ENCODE results near the gene AUP1. TPM values are rescaled to one million over a fixed set of nuclear protein-coding genes. Genes with fewer than 3 reads are reported as not detected.

AUP1 gene
- total and polyA plus RNA-seq, 9 of the 15 experiments (the other 6 are each of a cell fraction or from before 2014, with no cell fraction given) = 70.7 to 245 (median 165) TPM

DNA sequence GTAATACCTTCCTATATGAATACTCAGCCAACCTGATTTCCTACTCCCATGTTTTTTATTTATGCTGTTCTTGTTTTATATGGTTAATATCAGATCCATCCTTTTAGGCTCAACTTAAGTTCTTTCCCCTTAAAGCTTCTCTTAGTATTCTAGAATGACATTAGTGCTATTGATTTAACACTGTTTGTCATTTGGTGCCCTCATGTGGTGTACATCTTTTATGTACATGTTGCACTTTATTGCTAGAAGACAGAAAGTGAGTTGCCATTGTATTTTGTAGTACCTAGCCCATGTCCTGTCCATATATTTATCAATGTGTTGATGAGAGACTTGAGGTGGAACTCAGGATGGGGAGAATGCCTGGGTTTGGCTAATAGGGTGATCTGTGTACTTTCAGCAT is 2.7 kb upstream of the AUP1 start:
- peaks cover 46% of the 10 kb centered on the region for H3K79me2 ChIP-seq (ENCODE audit: control insufficient read depth, insufficient read depth, low read length)
- no peak overlapping the region for H3K27ac ChIP-seq (ENCODE audit: extremely low read depth, low read depth, low read length)
- peaks cover 49% of the 10 kb centered on the region for H3K36me3 ChIP-seq (ENCODE audit: control insufficient read depth, insufficient read depth, low read length)
- intact Hi-C loops (cut with micrococcal nuclease) (loop anchor here (1.0 to 5.0 kb wide), 4 partner anchors 49 to 280 kb away; partner anchors contain the start of gene TTC31), in situ Hi-C loops (cut with MboI) (no loop called here)
- peaks cover 3% of the 10 kb centered on the region for H3K9me1 ChIP-seq (ENCODE audit: control insufficient read depth, insufficient read depth, low read length)
- no peak overlapping the region for H3K4me3 ChIP-seq
- no peak overlapping the region for H2AFZ ChIP-seq (ENCODE audit: low read depth, low read length)
- no peak for FAIRE-seq
- no peak overlapping the region for H3K9ac ChIP-seq (ENCODE audit: insufficient read depth in 1 of 2, low read depth in 2 of 2, low read length in 2 of 2)
- H3K27me3 ChIP-seq (ENCODE audit: control insufficient read depth in 2 of 2, insufficient read depth in 2 of 2, low read length in 2 of 2) = no peaks in the 10 kb centered on the region
- ChIA-PET POLR2A (interaction anchor here (0.9 to 3.9 kb wide), 8 partner anchors 7 to 333 kb away, joined by 3 to 25 read pairs (median 8); partner anchors contain the start of genes CCDC142, TTC31 and WBP1), CTCF (ENCODE audit: low intra/inter-chr PET ratio) (interaction anchor here (0.7 to 2.0 kb wide), 6 partner anchors 49 to 1044 kb away, joined by 3 to 12 read pairs (median 4); partner anchors contain the start of genes CCDC142 and TTC31)
- BruUV-seq (replicated peaks) = no TSS peak
- H3K9me3 ChIP-seq (replicated peaks; ENCODE audit: control insufficient read depth, insufficient read depth, low read depth, low read length) = no peaks in the 10 kb centered on the region
- H3K4me1 ChIP-seq (replicated peaks in 1 of 2; ENCODE audit: control insufficient read depth in 2 of 2, insufficient read depth in 2 of 2, low read length in 2 of 2) = peaks cover 28 to 45% of the 10 kb centered on the region in 2 experiments
- H4K20me1 ChIP-seq (replicated peaks; ENCODE audit: control insufficient read depth, insufficient read depth, low read length) = peaks cover 5% of the 10 kb centered on the region; the same call in 1 of the 2 replicates
- peak overlapping the region; percentile 97 for H3K4me2 ChIP-seq (ENCODE audit: insufficient read depth, low read length)
- ATAC-seq = no peak
- peak in 1 of 4 experiments; percentile 41 for DNase-seq (ENCODE audit: extremely low read depth in 1 of 4, low spot score in 3 of 4)
- peak; percentile 77 for TF ChIP-seq ZNF316 (IDR thresholded peaks at IDR 0.05)
- peak; percentile 73 to 82 for TF ChIP-seq RAD21 (CRISPR knock-in tag; conservative IDR thresholded peaks at IDR 0.05 in 1 of 2, IDR thresholded peaks at IDR 0.05 in 1 of 2)
- no peak for TF ChIP-seq CHCHD3 (CRISPR knock-in tag; IDR thresholded peaks at IDR 0.05)
- TF ChIP-seq, protein P1, sequence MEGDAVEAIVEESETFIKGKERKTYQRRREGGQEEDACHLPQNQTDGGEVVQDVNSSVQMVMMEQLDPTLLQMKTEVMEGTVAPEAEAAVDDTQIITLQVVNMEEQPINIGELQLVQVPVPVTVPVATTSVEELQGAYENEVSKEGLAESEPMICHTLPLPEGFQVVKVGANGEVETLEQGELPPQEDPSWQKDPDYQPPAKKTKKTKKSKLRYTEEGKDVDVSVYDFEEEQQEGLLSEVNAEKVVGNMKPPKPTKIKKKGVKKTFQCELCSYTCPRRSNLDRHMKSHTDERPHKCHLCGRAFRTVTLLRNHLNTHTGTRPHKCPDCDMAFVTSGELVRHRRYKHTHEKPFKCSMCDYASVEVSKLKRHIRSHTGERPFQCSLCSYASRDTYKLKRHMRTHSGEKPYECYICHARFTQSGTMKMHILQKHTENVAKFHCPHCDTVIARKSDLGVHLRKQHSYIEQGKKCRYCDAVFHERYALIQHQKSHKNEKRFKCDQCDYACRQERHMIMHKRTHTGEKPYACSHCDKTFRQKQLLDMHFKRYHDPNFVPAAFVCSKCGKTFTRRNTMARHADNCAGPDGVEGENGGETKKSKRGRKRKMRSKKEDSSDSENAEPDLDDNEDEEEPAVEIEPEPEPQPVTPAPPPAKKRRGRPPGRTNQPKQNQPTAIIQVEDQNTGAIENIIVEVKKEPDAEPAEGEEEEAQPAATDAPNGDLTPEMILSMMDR (IDR thresholded peaks at IDR 0.05 in 2 of 3, conservative IDR thresholded peaks at IDR 0.05 in 1 of 3; ENCODE audit: insufficient read depth in 2 of 3, low read depth in 1 of 3, low read length in 3 of 3) = peak; percentile 37 to 63 (median 44); a peak in 5 of 6 replicates
- TF ChIP-seq MAFG (tag; conservative IDR thresholded peaks at IDR 0.05) = peak; percentile 67
- TF ChIP-seq ZNF695 (CRISPR knock-in tag; IDR thresholded peaks at IDR 0.05) = no peak
- TF ChIP-seq OTX1 (CRISPR knock-in tag; IDR thresholded peaks at IDR 0.05) = no peak
- TF ChIP-seq, protein P2, sequence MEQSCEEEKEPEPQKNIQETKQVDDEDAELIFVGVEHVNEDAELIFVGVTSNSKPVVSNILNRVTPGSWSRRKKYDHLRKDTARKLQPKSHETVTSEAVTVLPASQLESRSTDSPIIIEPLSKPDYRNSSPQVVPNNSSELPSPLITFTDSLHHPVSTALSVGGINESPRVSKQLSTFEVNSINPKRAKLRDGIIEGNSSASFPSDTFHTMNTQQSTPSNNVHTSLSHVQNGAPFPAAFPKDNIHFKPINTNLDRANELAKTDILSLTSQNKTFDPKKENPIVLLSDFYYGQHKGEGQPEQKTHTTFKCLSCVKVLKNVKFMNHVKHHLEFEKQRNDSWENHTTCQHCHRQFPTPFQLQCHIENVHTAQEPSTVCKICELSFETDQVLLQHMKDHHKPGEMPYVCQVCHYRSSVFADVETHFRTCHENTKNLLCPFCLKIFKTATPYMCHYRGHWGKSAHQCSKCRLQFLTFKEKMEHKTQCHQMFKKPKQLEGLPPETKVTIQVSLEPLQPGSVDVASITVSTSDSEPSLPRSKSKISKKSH (CRISPR knock-in tag; IDR thresholded peaks at IDR 0.05) = no peak
- TF ChIP-seq ZC3H4 (CRISPR knock-in tag; IDR thresholded peaks at IDR 0.05; ENCODE audit: borderline replicate concordance) = no peak
- TF ChIP-seq PRPF4 (IDR thresholded peaks at IDR 0.05; ENCODE audit: insufficient read depth, low read depth, low read length, poor library complexity, severe bottlenecking) = no peak
- no peak for TF ChIP-seq MED1 (CRISPR knock-in tag; IDR thresholded peaks at IDR 0.05; ENCODE audit: borderline replicate concordance)
- no peak for TF ChIP-seq SAFB2 (IDR thresholded peaks at IDR 0.05; ENCODE audit: borderline replicate concordance, low read depth, low read length, severe bottlenecking)
- TF ChIP-seq C11orf30 (IDR thresholded peaks at IDR 0.05; ENCODE audit: low read depth) = peak; percentile 71
- TF ChIP-seq, protein P3, sequence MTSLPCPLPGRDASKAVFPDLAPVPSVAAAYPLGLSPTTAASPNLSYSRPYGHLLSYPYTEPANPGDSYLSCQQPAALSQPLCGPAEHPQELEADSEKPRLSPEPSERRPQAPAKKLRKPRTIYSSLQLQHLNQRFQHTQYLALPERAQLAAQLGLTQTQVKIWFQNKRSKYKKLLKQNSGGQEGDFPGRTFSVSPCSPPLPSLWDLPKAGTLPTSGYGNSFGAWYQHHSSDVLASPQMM (CRISPR knock-in tag; IDR thresholded peaks at IDR 0.05) = no peak
- 0 out of 2 replicates have a peak, but pooled peaks have one; percentile 36 for TF ChIP-seq KAT7 (CRISPR knock-in tag; IDR thresholded peaks at IDR 0.05; ENCODE audit: borderline replicate concordance)
- no peak for TF ChIP-seq ETV5 (CRISPR knock-in tag; IDR thresholded peaks at IDR 0.05; ENCODE audit: low read depth)
- peak in 1 of 2 experiments; percentile 42; a peak in 1 of 4 replicates for TF ChIP-seq FOXA3 (CRISPR knock-in tag; conservative IDR thresholded peaks at IDR 0.05 in 1 of 2, IDR thresholded peaks at IDR 0.05 in 1 of 2)

Data from K562 (cell line).